HG03103 (cell line): ENCODE data around the gene GIPR.
"Not testable (repeated sequence)": the region's sequence is repeated elsewhere in the genome, so short reads cannot be mapped to it uniquely, and the experiment has no call there.

Source experiments
- ATAC-seq: cut with Tn5 transposase; IDR thresholded peaks from one replicate; pipeline ENCODE4 v1.9.1; 2021; ENCODE audit warnings: low read depth; ENCODE audit not compliant: unreplicated experiment

Gene GIPR

DNA sequence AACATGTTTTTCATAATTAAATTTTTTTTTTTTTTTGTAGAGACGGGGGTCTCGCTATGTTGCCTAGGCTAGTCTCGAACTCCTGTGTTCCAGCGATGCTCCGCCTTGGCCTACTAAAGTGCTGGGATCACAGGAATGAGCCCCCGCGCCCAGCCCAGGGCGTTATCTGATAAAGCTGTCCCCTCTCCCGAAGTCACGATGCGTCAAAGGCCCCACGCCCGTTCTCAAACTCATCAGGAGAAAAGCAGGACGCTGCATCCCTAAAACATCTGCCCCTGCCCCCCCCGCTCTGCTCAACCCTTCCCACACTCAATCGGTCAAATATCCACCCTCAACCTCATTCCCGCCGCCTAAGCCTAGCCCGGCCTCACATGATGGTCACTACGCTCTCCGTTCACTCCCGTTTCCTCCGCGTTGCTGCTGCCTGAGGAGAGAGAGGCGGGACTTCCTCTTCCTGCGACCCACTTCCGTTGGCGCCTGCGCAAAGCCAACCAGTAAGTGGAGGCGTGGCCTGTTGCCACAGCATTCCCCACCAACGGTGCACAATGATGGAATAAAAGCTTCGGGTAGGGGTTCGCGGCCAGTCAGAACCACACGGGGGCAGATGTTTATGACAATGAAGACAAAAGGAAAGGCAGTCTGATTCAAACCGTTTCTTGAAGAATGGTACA lies 23.6 kb downstream of the GIPR start, which contains the start of gene SNRPD2:
TSS of gene SNRPD2 (minus strand) at position 438 of the 671 bp plus-strand sequence. CDS start at position 373, 65 bp downstream.
- peak; percentile 36 for ATAC-seq

GRCh38 chr19:45692187-45693105 lies 24.4 kb downstream of the GIPR start, which contains the start of gene QPCTL:
Gene QPCTL, plus strand, starts transcription at chr19:45692666. Its CDS starts 38 bp downstream, at chr19:45692704.
- ATAC-seq, result peak; percentile 76

GRCh38 chr19:45693106-45693788 lies 25.2 kb downstream of the GIPR start:
- ATAC-seq, result no peak

GRCh38 chr19:45701676-45702075 lies 33.7 kb downstream of the GIPR start:
- no peak for ATAC-seq

DNA sequence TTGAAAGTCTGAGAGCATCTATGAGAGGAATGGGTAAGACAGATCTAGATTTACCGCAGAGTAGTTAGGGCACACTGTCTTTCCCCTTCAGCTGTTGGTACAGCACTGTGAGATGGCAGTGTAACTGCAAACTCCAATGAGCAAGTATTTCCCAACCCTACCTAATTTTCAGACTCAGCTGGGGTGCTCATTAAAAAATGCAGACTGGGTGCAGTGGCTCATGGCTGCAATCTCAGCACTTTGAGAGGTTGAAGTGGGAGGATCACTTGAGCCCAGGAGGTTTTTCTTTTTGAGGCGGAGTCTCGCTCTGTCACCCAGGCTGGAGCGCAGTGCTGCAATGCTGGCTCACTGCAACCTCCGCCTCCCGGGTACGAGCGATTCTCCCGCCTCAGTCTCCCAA lies 37.1 kb downstream of the GIPR start:
- no peak for ATAC-seq

DNA sequence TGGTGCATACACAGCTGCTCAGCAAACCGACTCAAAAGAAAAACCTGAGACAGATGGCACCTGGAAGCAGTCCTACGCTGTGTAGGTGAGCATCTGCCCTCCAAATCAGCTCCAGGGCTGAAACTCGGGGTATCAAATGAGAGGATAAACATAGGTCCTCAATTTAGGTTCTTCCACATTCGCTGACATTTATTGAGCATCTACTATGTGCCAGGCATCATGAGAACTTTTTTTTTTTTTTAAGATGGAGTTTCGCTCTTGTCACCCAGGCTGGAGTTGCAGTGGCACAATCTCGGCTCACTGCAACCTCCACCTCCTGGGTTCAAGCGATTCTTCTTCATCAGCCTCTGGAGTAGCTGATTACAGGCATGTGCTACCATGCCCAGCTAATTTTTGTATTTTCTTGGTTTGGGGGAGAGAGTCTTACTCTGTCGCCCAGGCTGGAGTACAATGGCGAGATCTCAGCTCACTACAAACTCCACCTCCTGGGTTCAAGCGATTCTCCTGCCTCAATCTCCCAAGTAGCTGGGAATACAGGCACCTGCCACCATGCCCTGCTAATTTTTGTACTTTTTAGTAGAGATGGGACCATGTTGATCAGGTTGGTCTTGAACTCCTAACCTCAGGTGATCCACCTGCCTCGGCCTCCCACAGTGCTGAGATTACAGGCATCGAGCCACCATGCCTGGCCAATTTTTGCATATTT lies 37.8 kb downstream of the GIPR start:
- no peak for ATAC-seq

DNA sequence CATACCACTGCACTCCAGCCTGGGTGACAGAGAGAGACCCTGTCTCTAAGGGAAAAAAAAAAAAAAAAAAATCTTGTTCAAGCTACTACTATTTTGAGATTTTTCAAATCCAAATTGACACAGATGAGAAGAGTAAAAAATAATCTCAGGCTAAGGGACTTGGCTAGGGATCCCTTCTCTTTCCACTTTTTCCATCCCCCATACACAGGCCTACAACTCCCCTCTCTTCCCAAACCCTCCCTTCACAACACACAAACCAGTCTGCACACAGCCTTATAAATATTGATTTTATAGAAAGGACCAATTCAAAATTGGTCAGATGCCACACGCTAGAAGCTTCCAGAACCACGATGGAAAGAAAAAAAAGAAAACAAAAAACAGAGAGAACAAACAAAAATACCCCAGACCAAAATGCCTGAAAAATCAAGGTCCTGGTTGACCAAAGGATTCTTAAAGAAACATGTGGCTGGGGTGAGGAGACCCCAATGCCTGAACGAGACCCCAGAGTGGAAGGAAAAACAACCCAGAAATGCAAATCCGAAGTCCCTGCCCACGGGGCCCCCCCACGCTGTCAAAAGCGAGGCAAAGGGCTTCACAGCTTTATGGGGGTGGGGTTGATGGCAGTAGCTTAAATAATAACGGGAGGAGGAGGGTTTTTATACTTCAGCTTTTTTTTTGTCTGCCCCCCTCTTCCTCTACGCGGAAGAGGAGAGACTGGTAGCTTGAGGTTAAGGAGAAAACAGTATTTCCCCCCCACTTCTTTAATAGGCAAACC lies 42.5 kb downstream of the GIPR start:
- ATAC-seq, result no peak

- ATAC-seq, result no peak
Observed at GRCh38 chr19:45711851-45712698, 44.1 kb downstream of the GIPR start.

- no peak for ATAC-seq
Observed at GRCh38 chr19:45712699-45713067, 44.7 kb downstream of the GIPR start.

DNA sequence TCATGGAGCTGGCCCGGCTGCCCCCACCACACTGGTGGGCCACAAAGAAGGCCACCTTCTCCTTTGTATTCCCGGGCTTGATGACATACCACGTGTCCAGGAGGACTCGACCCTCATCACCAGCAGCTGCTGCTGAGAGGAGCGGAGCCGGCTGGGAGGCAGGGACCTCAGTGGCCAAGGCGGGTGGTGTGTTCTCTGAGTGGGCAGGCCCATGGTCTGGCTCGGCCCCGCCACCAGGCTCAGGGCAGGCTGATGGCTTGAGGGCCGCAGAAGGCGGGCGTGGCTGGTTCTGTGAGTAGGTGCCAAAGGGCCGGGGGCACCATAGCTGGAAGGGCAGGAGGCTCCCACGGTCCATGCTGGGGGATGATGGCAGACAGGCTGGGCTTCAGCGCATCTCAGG lies 45.1 kb downstream of the GIPR start:
- no peak for ATAC-seq

- ATAC-seq, result no peak
Observed at GRCh38 chr19:45715139-45715538, 47.1 kb downstream of the GIPR start.

- no peak for ATAC-seq
Observed at GRCh38 chr19:45716359-45717130, 48.5 kb downstream of the GIPR start.

GRCh38 chr19:45717131-45717982 lies 49.3 kb downstream of the GIPR start:
- peak; percentile 90 for ATAC-seq

- no peak for ATAC-seq
Observed at GRCh38 chr19:45717983-45718650, 50.1 kb downstream of the GIPR start.

- not testable (repeated sequence) for ATAC-seq
Observed at GRCh38 chr19:45720065-45720464, 52.0 kb downstream of the GIPR start.

DNA sequence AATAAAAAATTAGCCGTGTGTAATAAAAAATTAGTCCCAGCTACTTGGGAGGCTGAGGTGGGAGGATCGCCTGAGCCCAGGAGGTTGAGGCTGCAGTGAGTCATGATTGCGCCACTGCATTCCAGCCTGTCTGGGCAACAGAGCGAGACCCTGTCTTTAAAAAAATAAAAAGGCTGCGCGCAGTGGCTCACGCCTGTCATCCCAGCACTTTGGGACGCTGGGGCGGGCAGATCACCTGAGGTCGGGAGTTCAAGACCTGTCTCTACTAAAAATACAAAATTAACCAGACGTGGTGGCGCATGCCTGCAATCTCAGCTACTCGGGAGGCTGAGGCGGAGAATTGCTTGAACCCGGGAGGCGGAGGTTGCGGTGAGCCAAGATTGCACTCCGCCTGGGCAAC lies 60.7 kb downstream of the GIPR start:
- ATAC-seq, result not testable (repeated sequence)
